ENCODE results near the gene CCN5. TPM values are rescaled to one million over a fixed set of nuclear protein-coding genes. Genes with fewer than 3 reads are reported as not detected.

The CCN5 gene
- total and polyA plus RNA-seq, 2 of the 8 experiments (the other 6 are each of a cell fraction or from before 2014, with no cell fraction given), result not detected

- no peak for TF ChIP-seq HDAC2 (IDR thresholded peaks at IDR 0.05; ENCODE audit: borderline replicate concordance in 1 of 2, low read depth in 2 of 2, low read length in 2 of 2)
Measured at GRCh38 chr20:44724423-44725091, 9.4 kb downstream of the CCN5 start (continued).

Measured in H1 (cell line).